Ramos (cell line): ENCODE data around the gene PCDH1.
"Not testable (repeated sequence)": the region's sequence is repeated elsewhere in the genome, so short reads cannot be mapped to it uniquely, and the experiment has no call there.

Experiments
- in situ Hi-C: fragments of 300-500 bp; cut with MboI; formaldehyde crosslinking; loops from one replicate; pipeline ENCODE4 v1.14.3; 2022; ENCODE audit warnings: low sequenced_read_pairs; ENCODE audit not compliant: unreplicated experiment

Gene PCDH1

GRCh38 chr5:141902015-141902814, 24.0 kb upstream of the PCDH1 start:
- in situ Hi-C loops: no loop called here

GRCh38 chr5:141898448-141899049, 20.3 kb upstream of the PCDH1 start:
- in situ Hi-C loops: no loop called here

- in situ Hi-C loops: no loop called here
Measured at GRCh38 chr5:141897425-141897824, 19.2 kb upstream of the PCDH1 start.

- in situ Hi-C loops: not testable (repeated sequence)
Measured at GRCh38 chr5:141890429-141890828, 12.2 kb upstream of the PCDH1 start.

GRCh38 chr5:141889282-141889871, 11.2 kb upstream of the PCDH1 start:
- in situ Hi-C loops: no loop called here

- in situ Hi-C loops: loop anchor here (5.0 kb wide), 1 partner anchor 192 kb away; no protein-coding TSS in a partner anchor
Measured at GRCh38 chr5:141883892-141884318, 5.7 kb upstream of the PCDH1 start.

- in situ Hi-C loops: loop anchor here (5.0 kb wide), 1 partner anchor 191 kb away; no protein-coding TSS in a partner anchor
Measured at GRCh38 chr5:141883184-141883891, 5.1 kb upstream of the PCDH1 start.

- in situ Hi-C loops: loop anchor here (5.0 kb wide), 1 partner anchor 190 kb away; no protein-coding TSS in a partner anchor
Measured at GRCh38 chr5:141882594-141883183, 4.5 kb upstream of the PCDH1 start.

GRCh38 chr5:141881886-141882285, 3.7 kb upstream of the PCDH1 start:
- in situ Hi-C loops: loop anchor here (5.0 kb wide), 1 partner anchor 190 kb away; no protein-coding TSS in a partner anchor

GRCh38 chr5:141880961-141881801, 3.0 kb upstream of the PCDH1 start:
- in situ Hi-C loops: loop anchor here (5.0 kb wide), 1 partner anchor 189 kb away; no protein-coding TSS in a partner anchor

GRCh38 chr5:141879941-141880738, 1.9 kb upstream of the PCDH1 start:
- in situ Hi-C loops: loop anchor here (5.0 kb wide), 1 partner anchor 188 kb away; no protein-coding TSS in a partner anchor

- in situ Hi-C loops: no loop called here
Measured at GRCh38 chr5:141879426-141879759, 1.2 kb upstream of the PCDH1 start.

GRCh38 chr5:141878711-141879425, 658 bp upstream of the PCDH1 start:
- in situ Hi-C loops: no loop called here

GRCh38 chr5:141877356-141878185, 639 bp downstream of the PCDH1 start:
- in situ Hi-C loops: no loop called here

- in situ Hi-C loops: no loop called here
Measured at GRCh38 chr5:141876628-141877355, 1.4 kb downstream of the PCDH1 start.
